ENCODE data around the gene CHST3. TPM values are rescaled to one million over a fixed set of nuclear protein-coding genes. Genes with fewer than 3 reads are reported as not detected.
A peak's percentile ranks its signal among the peaks of the same experiment; 100 is the strongest.

CHST3 gene
- polyA plus RNA-seq, 2 of the 4 experiments (the other 2 are of a cell fraction) = 12.8 to 23.1 TPM

- peak; percentile 80 to 84 for DNase-seq (ENCODE audit: low read depth in 1 of 2, low spot score in 1 of 2)
Measured at GRCh38 chr10:71974489-71975021, 10.4 kb downstream of the CHST3 start.

GRCh38 chr10:71975087-71975870 is 11.1 kb downstream of the CHST3 start:
- CTCF ChIA-PET = interaction anchor here (0.6 to 5.8 kb wide), 14 partner anchors 9 to 353 kb away, joined by 3 to 48 read pairs (median 4); partner anchors contain the start of gene CHST3
- no peak for FAIRE-seq
- TF ChIP-seq HOXA7 (CRISPR knock-in tag; IDR thresholded peaks at IDR 0.05) (no peak), FOSL2 (IDR thresholded peaks at IDR 0.05) (no peak), FOSL2 (CRISPR knock-in tag; IDR thresholded peaks at IDR 0.05) (no peak), MAX (IDR thresholded peaks at IDR 0.05) (no peak), CBX2 (IDR thresholded peaks at IDR 0.05; ENCODE audit: borderline replicate concordance, low read depth) (no peak), KDM1A (IDR thresholded peaks at IDR 0.05; ENCODE audit: low read depth) (peak; percentile 77; the same call in 1 of the 2 replicates), RFX5 (IDR thresholded peaks at IDR 0.05) (no peak), CEBPB (IDR thresholded peaks at IDR 0.05) (no peak), ZFP36 (IDR thresholded peaks at IDR 0.05; ENCODE audit: borderline replicate concordance, partially characterized antibody) (peak; percentile 82), POLR2AphosphoS2 (conservative IDR thresholded peaks at IDR 0.05; ENCODE audit: low read length) (no peak), RCOR1 (IDR thresholded peaks at IDR 0.05; ENCODE audit: low read depth, low read length) (0 out of 2 replicates have a peak, but pooled peaks have one; percentile 11), BCL3 (IDR thresholded peaks at IDR 0.05) (no peak), CHD4 (IDR thresholded peaks at IDR 0.05; ENCODE audit: borderline replicate concordance) (0 out of 2 replicates have a peak, but pooled peaks have one; percentile 45), HOXB13 (CRISPR knock-in tag; IDR thresholded peaks at IDR 0.05; ENCODE audit: low read depth) (no peak)
- no peak for DNase-seq (ENCODE audit: low read depth in 1 of 2, low spot score in 1 of 2)
- no peaks in the 10 kb centered on the region for H3K9me3 ChIP-seq
- H3K4me2 ChIP-seq = peak overlapping the region; percentile 97
- 39% methylated on average over 15 of the region's 15 CpGs for WGBS (ENCODE audit: missing lambda C conversion rate)
- peak overlapping the region; percentile 11; the same call in 1 of the 3 replicates for H3K4me3 ChIP-seq
- H3K4me1 ChIP-seq = peaks cover 96% of the 10 kb centered on the region
- ATAC-seq = peak; percentile 52 to 56
- POLR2A ChIA-PET = interaction anchor here (1.1 to 2.6 kb wide), 6 partner anchors 9 to 298 kb away, joined by 3 to 16 read pairs (median 4); partner anchors contain the start of genes CHST3 and PSAP
- peak overlapping the region; percentile 87 to 98 for H3K27ac ChIP-seq

More at GRCh38 chr10:71974489-71975021, 10.4 kb downstream of the CHST3 start:
- peaks cover 100% of the 10 kb centered on the region for H3K4me1 ChIP-seq
- H3K4me3 ChIP-seq = no peak overlapping the region
- peak overlapping the region; percentile 87 to 98 for H3K27ac ChIP-seq
- TF ChIP-seq EP300 (IDR thresholded peaks at IDR 0.05) (peak in 1 of 2 experiments; percentile 39; a peak in 1 of 5 replicates), NPAS2 (CRISPR knock-in tag; IDR thresholded peaks at IDR 0.05; ENCODE audit: borderline replicate concordance) (no peak), CEBPB (IDR thresholded peaks at IDR 0.05) (peak in 1 of 2 experiments; percentile 58; a peak in 1 of 4 replicates), E2F6 (IDR thresholded peaks at IDR 0.05; ENCODE audit: borderline replicate concordance, low read depth) (no peak), HOXA7 (CRISPR knock-in tag; IDR thresholded peaks at IDR 0.05) (no peak), HMGXB4 (CRISPR knock-in tag; IDR thresholded peaks at IDR 0.05; ENCODE audit: borderline replicate concordance) (no peak), FOSL2 (IDR thresholded peaks at IDR 0.05) (peak; percentile 49; the same call in 1 of the 2 replicates), FOSL2 (CRISPR knock-in tag; IDR thresholded peaks at IDR 0.05) (peak; percentile 76), MAX (IDR thresholded peaks at IDR 0.05) (peak; percentile 35; the same call in 1 of the 2 replicates), RAD21 (conservative IDR thresholded peaks at IDR 0.05 in 1 of 2, IDR thresholded peaks at IDR 0.05 in 1 of 2) (no peak), SMC3 (IDR thresholded peaks at IDR 0.05) (peak; percentile 5; the same call in 1 of the 3 replicates), JUNB (IDR thresholded peaks at IDR 0.05) (peak; percentile 64)
- FAIRE-seq (peak; percentile 70), ATAC-seq (peak; percentile 65 to 69)
- 11% methylated on average over 6 of the region's 6 CpGs for WGBS (ENCODE audit: missing lambda C conversion rate)
- ChIA-PET CTCF (interaction anchor here (0.5 to 5.8 kb wide), 9 partner anchors 9 to 121 kb away, joined by 4 to 48 read pairs (median 6); partner anchors contain the start of gene CHST3), POLR2A (interaction anchor here (1.1 to 2.6 kb wide), 3 partner anchors 10 to 299 kb away, joined by 3 to 16 read pairs (median 5); partner anchors contain the start of genes CHST3 and PSAP)
- H3K4me2 ChIP-seq = peak overlapping the region; percentile 97
- H3K9me3 ChIP-seq = no peaks in the 10 kb centered on the region

Measured in A549 (cell line).